ENCODE data around the gene SLA2. TPM values are rescaled to one million over a fixed set of nuclear protein-coding genes. Genes with fewer than 3 reads are reported as not detected.
A peak's percentile ranks its signal among the peaks of the same experiment; 100 is the strongest.

Gene SLA2
- polyA plus RNA-seq, 2 of the 4 experiments (the other 2 are of a cell fraction): 0.06 TPM; not detected in 1

DNA sequence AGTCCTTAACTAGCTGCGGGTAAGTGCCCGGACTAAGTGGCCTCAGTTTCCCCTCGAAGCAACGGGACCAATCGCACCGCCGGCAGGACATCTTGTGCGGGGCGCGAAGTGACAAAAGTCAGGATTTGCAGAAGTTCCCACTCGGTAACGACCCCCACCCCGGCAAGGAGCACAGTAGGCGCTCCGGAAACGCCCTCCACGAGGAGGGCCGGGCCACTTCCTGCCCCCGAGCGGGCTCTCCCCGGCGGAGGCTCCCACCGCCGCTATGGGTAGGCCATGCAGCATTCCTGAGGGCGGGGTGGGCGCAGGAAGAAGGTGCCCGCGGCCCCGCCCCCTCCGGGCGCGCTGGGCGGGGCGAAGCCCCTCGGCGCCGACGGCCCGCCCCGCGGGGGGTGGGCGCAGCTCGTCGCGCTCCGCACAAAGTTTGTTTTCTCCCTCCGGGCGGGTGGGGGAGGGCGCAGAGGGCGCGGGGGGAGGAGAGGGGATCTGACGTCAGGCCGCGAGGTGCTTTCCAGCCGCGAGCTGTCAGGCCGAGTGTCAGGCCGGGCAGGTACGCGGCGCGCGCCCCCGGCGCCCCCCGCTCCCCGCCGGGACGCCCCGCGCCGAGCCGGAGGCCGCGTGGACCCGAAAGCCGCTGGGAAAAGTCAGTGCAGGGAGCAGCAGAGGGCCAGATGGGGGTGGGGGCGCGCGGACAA lies 72.7 kb downstream of the SLA2 start, which contains the start of gene TGIF2:
Gene TGIF2 (plus strand): TSS at position 495 of the 695 bp plus-strand sequence. CDS start 5,178 bp downstream, outside the sequence.
- H3K27ac ChIP-seq: peak within 1 kb of the TSS; percentile 70 to 93
- POLR2A ChIA-PET: no interaction called here
- 29% methylated on average over 31 of the region's 80 CpGs for WGBS (ENCODE audit: missing lambda C conversion rate)

DNA sequence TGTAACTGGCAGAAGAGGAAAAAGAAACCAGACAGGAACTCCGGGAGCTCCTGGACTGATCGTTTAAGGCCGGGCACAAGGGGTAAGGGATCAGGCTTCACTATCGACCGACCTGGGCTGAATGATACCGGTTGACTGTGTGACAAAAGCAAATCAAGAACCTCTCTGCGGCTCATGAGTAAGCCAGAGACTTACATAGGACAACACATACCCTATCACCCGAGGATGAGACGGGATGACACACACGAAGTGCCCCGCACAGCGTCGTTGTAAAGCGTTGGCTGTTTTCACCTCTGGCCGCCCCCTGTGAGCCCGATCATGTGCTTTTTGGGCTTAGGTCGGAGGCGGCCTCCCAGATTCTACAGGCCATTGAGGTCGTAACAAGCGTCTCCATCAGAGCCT lies 73.3 kb downstream of the SLA2 start:
- DNase-seq (ENCODE audit: low read depth in 1 of 2, low spot score in 1 of 2) (peak in 1 of 2 experiments; percentile 19), ATAC-seq (no peak; a peak in 1 of 6 replicates), FAIRE-seq (no peak)
- H3K27ac ChIP-seq: peak overlapping the region; percentile 70 to 93; a peak in 4 of 6 replicates
- WGBS (ENCODE audit: missing lambda C conversion rate): 84% methylated on average over 20 of the region's 20 CpGs
- POLR2A ChIA-PET: no interaction called here
- CTCF ChIA-PET: interaction anchor here (0.6 to 1.2 kb wide), 4 partner anchors 11 to 33 kb away, joined by 3 to 5 read pairs (median 4); partner anchors contain the start of genes MYL9 and RAB5IF
- peak overlapping the region; percentile 86; the same call in 1 of the 3 replicates for H3K4me3 ChIP-seq
- H3K9me3 ChIP-seq: no peaks in the 10 kb centered on the region
- peaks cover 15% of the 10 kb centered on the region for H3K4me1 ChIP-seq
- peak overlapping the region; percentile 97 for H3K4me2 ChIP-seq
- TF ChIP-seq MYC (IDR thresholded peaks at IDR 0.05; ENCODE audit: borderline replicate concordance, low read length): no peak
- TF ChIP-seq, protein P1, sequence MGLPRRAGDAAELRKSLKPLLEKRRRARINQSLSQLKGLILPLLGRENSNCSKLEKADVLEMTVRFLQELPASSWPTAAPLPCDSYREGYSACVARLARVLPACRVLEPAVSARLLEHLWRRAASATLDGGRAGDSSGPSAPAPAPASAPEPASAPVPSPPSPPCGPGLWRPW (IDR thresholded peaks at IDR 0.05): no peak
- TF ChIP-seq, protein P2, sequence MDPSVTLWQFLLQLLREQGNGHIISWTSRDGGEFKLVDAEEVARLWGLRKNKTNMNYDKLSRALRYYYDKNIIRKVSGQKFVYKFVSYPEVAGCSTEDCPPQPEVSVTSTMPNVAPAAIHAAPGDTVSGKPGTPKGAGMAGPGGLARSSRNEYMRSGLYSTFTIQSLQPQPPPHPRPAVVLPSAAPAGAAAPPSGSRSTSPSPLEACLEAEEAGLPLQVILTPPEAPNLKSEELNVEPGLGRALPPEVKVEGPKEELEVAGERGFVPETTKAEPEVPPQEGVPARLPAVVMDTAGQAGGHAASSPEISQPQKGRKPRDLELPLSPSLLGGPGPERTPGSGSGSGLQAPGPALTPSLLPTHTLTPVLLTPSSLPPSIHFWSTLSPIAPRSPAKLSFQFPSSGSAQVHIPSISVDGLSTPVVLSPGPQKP (IDR thresholded peaks at IDR 0.05; ENCODE audit: low read depth, low read length): no peak
- TF ChIP-seq EHF (CRISPR knock-in tag; IDR thresholded peaks at IDR 0.05): no peak
- TF ChIP-seq EP300 (IDR thresholded peaks at IDR 0.05): no peak
- TF ChIP-seq RCOR1 (IDR thresholded peaks at IDR 0.05; ENCODE audit: low read depth, low read length): no peak
- no peak for TF ChIP-seq NFE2L2 (conservative IDR thresholded peaks at IDR 0.05; ENCODE audit: low read length)
- TF ChIP-seq, protein P3, sequence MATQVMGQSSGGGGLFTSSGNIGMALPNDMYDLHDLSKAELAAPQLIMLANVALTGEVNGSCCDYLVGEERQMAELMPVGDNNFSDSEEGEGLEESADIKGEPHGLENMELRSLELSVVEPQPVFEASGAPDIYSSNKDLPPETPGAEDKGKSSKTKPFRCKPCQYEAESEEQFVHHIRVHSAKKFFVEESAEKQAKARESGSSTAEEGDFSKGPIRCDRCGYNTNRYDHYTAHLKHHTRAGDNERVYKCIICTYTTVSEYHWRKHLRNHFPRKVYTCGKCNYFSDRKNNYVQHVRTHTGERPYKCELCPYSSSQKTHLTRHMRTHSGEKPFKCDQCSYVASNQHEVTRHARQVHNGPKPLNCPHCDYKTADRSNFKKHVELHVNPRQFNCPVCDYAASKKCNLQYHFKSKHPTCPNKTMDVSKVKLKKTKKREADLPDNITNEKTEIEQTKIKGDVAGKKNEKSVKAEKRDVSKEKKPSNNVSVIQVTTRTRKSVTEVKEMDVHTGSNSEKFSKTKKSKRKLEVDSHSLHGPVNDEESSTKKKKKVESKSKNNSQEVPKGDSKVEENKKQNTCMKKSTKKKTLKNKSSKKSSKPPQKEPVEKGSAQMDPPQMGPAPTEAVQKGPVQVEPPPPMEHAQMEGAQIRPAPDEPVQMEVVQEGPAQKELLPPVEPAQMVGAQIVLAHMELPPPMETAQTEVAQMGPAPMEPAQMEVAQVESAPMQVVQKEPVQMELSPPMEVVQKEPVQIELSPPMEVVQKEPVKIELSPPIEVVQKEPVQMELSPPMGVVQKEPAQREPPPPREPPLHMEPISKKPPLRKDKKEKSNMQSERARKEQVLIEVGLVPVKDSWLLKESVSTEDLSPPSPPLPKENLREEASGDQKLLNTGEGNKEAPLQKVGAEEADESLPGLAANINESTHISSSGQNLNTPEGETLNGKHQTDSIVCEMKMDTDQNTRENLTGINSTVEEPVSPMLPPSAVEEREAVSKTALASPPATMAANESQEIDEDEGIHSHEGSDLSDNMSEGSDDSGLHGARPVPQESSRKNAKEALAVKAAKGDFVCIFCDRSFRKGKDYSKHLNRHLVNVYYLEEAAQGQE (IDR thresholded peaks at IDR 0.05): no peak
- TF ChIP-seq JUN (IDR thresholded peaks at IDR 0.05): no peak
- TF ChIP-seq HDAC2 (IDR thresholded peaks at IDR 0.05): no peak
- TF ChIP-seq HOXB5 (CRISPR knock-in tag; IDR thresholded peaks at IDR 0.05): no peak
- TF ChIP-seq, protein P4, sequence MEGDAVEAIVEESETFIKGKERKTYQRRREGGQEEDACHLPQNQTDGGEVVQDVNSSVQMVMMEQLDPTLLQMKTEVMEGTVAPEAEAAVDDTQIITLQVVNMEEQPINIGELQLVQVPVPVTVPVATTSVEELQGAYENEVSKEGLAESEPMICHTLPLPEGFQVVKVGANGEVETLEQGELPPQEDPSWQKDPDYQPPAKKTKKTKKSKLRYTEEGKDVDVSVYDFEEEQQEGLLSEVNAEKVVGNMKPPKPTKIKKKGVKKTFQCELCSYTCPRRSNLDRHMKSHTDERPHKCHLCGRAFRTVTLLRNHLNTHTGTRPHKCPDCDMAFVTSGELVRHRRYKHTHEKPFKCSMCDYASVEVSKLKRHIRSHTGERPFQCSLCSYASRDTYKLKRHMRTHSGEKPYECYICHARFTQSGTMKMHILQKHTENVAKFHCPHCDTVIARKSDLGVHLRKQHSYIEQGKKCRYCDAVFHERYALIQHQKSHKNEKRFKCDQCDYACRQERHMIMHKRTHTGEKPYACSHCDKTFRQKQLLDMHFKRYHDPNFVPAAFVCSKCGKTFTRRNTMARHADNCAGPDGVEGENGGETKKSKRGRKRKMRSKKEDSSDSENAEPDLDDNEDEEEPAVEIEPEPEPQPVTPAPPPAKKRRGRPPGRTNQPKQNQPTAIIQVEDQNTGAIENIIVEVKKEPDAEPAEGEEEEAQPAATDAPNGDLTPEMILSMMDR (IDR thresholded peaks at IDR 0.05): no peak
- TF ChIP-seq, protein P5, sequence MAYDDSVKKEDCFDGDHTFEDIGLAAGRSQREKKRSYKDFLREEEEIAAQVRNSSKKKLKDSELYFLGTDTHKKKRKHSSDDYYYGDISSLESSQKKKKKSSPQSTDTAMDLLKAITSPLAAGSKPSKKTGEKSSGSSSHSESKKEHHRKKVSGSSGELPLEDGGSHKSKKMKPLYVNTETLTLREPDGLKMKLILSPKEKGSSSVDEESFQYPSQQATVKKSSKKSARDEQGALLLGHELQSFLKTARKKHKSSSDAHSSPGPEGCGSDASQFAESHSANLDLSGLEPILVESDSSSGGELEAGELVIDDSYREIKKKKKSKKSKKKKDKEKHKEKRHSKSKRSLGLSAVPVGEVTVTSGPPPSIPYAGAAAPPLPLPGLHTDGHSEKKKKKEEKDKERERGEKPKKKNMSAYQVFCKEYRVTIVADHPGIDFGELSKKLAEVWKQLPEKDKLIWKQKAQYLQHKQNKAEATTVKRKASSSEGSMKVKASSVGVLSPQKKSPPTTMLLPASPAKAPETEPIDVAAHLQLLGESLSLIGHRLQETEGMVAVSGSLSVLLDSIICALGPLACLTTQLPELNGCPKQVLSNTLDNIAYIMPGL (CRISPR knock-in tag; IDR thresholded peaks at IDR 0.05; ENCODE audit: borderline replicate concordance): no peak
- TF ChIP-seq CBX2 (IDR thresholded peaks at IDR 0.05; ENCODE audit: borderline replicate concordance, low read depth): no peak
- TF ChIP-seq, protein P6, sequence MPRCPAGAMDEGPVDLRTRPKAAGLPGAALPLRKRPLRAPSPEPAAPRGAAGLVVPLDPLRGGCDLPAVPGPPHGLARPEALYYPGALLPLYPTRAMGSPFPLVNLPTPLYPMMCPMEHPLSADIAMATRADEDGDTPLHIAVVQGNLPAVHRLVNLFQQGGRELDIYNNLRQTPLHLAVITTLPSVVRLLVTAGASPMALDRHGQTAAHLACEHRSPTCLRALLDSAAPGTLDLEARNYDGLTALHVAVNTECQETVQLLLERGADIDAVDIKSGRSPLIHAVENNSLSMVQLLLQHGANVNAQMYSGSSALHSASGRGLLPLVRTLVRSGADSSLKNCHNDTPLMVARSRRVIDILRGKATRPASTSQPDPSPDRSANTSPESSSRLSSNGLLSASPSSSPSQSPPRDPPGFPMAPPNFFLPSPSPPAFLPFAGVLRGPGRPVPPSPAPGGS (IDR thresholded peaks at IDR 0.05): no peak

More for the DNA sequence above, 72.7 kb downstream of the SLA2 start, which contains the start of gene TGIF2:
- CTCF ChIA-PET: interaction anchor here (0.6 to 1.2 kb wide), 4 partner anchors 11 to 32 kb away, joined by 3 to 5 read pairs (median 4); partner anchors contain the start of gene RAB5IF
- DNase-seq (ENCODE audit: low read depth in 1 of 2, low spot score in 1 of 2) (peak; percentile 55 to 71), FAIRE-seq (no peak), ATAC-seq (peak; percentile 71 to 73)
- Histone ChIP-seq H3K4me1 (peaks cover 15% of the 10 kb centered on the region), H3K4me3 (peak within 1 kb of the TSS; percentile 86), H3K4me2 (peak within 1 kb of the TSS; percentile 97), H3K9me3 (no peaks in the 10 kb centered on the region)
- no peak for TF ChIP-seq NFE2L2 (conservative IDR thresholded peaks at IDR 0.05; ENCODE audit: low read length)
- peak; percentile 99 for TF ChIP-seq MAZ (IDR thresholded peaks at IDR 0.05; ENCODE audit: borderline replicate concordance, low read depth, low read length)
- TF ChIP-seq ZFP36 (IDR thresholded peaks at IDR 0.05; ENCODE audit: borderline replicate concordance, partially characterized antibody): no peak
- no peak for TF ChIP-seq MAFK (IDR thresholded peaks at IDR 0.05; ENCODE audit: partially characterized antibody)
- no peak for TF ChIP-seq CHD4 (IDR thresholded peaks at IDR 0.05; ENCODE audit: borderline replicate concordance)
- TF ChIP-seq GATA3 (IDR thresholded peaks at IDR 0.05; ENCODE audit: borderline replicate concordance): no peak
- no peak for TF ChIP-seq NR3C1 (IDR thresholded peaks at IDR 0.05)
- TF ChIP-seq POLR2AphosphoS2 (conservative IDR thresholded peaks at IDR 0.05; ENCODE audit: low read length): no peak
- TF ChIP-seq, protein P7, sequence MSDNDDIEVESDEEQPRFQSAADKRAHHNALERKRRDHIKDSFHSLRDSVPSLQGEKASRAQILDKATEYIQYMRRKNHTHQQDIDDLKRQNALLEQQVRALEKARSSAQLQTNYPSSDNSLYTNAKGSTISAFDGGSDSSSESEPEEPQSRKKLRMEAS (IDR thresholded peaks at IDR 0.05): 0 out of 2 replicates have a peak, but pooled peaks have one; percentile 23
- 0 out of 2 replicates have a peak, but pooled peaks have one; percentile 42 for TF ChIP-seq HOXB5 (CRISPR knock-in tag; IDR thresholded peaks at IDR 0.05)
- TF ChIP-seq, protein P6 (IDR thresholded peaks at IDR 0.05): no peak
- no peak for TF ChIP-seq EP300 (IDR thresholded peaks at IDR 0.05)
- TF ChIP-seq HDAC2 (IDR thresholded peaks at IDR 0.05): no peak
- TF ChIP-seq RFX5 (IDR thresholded peaks at IDR 0.05): no peak
- TF ChIP-seq CBX8 (IDR thresholded peaks at IDR 0.05): no peak
- no peak for TF ChIP-seq RCOR1 (IDR thresholded peaks at IDR 0.05; ENCODE audit: low read depth, low read length)
- no peak for TF ChIP-seq ESRRA (IDR thresholded peaks at IDR 0.05; ENCODE audit: borderline replicate concordance, low read length)
